Posterior vena cava (tissue), 2 donors: Measurements from ENCODE around the gene FAM228A. TPM values are rescaled to one million over a fixed set of nuclear protein-coding genes. Genes with fewer than 3 reads are reported as not detected.
"Not testable (repeated sequence)": the region's sequence is repeated elsewhere in the genome, so short reads cannot be mapped to it uniquely, and the experiment has no call there.

Experiments
- DNase-seq: peaks from one replicate; pipeline ENCODE4 v3.0.0-alpha.2; 2020; ENCODE audit warnings: low spot score
- intact Hi-C, 2 donors: fragments of 100-400 bp; cut with DNase I; formaldehyde crosslinking; loops; one replicate each; pipeline versions ENCODE4 v1.14.1 to v1.14.2; 2022 to 2023
- total RNA-seq, 2 donors: library from RNA; stranded (reverse); fragmentation: NEBNext Ultra II Directional; extraction: Animal tissue kit (Norgen Biotek cat#: 25700); gene quantifications; one replicate each; pipeline ENCODE4 v1.2.1, GENCODE V29; 2021
- donor health status: DM: yes; HTN: yes; CAD: no.
- donor health status: DM: yes; HTN: yes; CAD: no.

Gene FAM228A
- total RNA-seq, 2 donors from 2014 or later, result 1.1 to 2.2 TPM

DNA sequence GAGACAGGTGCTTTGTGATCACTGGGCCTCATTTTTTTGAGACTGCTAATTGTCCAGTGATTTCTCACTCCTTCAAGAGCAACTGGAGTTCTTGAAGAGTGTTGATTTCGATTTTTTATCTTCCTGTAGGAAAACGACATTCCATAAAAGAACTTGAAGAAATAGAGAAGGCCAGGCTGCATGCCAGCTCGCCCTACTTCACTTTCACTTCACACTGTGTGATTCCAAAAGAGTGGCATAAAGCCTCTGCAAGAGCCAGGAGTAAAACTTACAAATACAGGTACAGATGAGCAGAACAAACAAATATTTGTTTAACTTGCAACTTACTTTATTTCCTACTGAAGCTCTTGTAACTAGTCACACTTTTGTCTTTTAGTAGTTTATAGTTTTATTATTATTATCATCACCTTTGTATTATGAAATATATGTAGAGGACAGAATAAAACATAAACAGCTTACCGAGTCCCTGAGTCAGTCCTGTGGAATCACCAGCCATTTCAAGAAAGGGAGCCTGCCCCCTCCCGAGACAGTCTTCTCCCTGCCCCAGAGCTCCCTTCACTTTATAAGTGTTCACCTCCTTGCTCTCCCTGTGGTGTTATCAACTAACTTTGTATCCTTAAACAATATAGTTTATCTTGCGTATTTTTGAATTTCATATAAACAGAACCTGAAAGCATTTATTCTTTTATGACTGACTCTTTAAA, 8.7 kb downstream of the FAM228A start:
- DNase-seq, result no peak
- intact Hi-C loops, result no loop called here

DNA sequence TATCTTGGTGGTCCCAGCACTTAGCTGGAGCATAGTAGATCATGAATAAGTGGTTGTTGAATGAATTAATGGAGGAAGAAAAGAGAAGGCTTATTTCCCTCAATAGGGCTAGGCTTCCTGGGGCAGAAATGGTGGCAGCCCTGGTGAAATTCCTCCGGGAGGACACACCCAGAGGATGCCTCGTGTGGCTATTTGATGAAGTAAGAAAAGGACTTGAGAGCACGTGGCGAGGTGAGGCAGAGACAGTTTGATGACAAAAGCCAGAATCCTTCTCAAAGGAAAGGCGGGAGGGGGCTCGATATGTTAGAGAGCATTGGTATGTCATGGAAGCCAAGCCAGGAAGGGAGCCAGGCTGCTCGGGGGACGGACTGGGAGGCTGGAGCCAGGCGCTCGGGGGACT, 14.7 kb downstream of the FAM228A start:
- intact Hi-C loops, result no loop called here
- DNase-seq, result no peak

DNA sequence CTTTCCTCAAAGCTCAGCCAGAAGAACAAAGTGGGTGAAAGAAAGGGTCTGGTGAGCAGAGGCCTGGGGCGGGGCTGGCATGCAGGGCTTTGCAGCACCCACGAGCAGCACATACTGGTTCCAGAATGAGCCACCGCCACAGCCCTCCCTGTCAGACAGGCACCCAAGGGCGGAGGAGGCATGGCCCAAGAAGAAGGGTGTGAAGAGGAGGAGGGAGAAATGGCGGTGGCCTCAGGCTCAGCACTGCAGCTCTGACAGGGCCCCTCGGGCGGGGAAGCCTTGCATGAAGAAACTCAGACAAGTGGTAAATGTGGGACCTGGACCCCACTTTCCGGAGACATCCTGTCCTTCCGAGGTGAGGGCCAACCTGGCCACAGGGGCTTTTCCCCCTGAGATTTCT, 15.7 kb downstream of the FAM228A start:
- intact Hi-C loops, result no loop called here
- DNase-seq, result no peak

DNA sequence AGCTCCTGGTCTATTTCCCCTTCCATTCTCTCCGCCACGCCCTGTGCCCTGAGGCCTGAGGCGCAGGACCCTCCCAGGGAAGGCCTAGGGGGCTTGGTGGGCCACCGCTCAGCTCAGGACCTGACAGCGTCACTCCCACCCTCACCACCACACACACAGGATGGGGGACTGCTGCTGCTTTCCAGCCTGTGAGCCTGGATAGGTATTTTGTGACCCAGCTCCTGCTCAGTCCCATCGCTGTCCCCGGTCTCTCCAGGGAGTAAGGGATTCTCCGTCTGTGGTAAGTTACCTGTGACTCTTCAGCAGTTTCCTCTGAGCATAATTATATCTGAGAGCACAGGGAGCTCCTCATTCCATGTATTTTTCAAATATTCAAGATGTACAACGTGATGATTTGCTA, 16.3 kb downstream of the FAM228A start:
- no peak for DNase-seq
- intact Hi-C loops, result no loop called here

DNA sequence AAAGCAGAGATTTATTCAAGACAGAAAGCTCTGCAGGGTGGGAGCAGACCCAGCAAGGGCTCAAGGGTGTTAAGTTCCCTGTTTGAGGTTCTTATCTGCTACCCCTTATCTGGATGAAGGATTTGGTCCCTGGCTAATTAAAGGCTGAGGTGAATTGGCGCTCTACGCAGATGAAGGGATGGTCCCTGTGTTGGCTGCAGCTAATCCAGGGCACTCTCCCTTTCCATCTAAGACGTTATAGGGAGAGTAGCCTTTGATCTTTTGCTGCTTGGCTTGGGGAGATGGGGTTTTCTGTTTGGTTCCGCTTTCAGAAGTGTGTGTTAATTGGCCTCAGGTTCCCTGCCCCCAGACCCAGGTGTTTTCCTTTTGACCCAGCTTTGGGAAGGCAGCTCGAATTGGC, 17.0 kb downstream of the FAM228A start:
- intact Hi-C loops, result no loop called here
- no peak for DNase-seq

DNA sequence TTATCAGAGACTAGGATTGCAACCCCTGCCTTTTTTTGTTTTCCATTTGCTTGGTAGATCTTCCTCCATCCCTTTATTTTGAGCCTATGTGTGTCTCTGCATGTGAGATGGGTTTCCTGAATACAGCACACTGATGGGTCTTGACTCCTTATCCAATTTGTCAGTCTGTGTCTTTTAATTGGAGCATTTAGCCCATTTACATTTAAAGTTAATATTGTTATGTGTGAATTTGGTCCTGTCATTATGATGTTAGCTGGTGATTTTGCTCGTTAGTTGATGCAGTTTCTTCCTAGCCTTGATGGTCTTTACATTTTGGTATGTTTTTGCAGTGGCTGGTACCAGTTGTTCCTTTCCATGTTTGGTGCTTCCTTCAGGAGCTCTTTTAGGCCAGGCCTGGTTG, 22.4 kb downstream of the FAM228A start:
- DNase-seq, intact Hi-C loops: not testable (repeated sequence)

DNA sequence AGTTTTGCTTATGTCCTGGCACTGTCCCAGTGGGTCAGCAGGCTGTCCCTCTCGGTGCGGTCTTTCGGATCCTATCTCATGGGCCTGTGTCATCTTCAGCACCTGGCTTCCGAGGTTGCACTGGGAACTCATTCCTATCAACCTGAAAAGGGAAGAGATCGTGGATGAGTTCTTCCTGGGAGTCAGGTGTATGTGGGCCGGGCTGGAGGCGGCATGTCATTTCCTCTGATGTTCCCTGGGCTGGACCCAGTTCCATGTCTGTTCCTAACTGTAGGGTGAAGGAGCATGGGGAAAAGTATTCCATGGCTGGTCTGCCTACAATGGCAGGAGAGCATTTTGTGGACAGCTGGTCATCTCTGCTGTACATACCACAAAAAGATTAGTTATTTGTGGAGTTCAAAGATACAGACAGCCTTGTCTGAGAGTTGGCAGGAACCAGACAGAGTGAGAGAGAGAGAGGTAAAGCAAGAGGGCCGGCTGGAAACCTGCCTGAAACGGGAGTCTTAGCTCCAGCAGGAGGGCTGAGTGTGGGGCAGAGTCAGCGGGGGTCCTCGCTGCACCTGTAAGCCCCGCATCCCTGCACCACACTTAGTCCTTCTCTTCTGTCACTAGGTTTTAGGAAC, 25.2 kb downstream of the FAM228A start:
- DNase-seq, result no peak
- intact Hi-C loops, result no loop called here

DNA sequence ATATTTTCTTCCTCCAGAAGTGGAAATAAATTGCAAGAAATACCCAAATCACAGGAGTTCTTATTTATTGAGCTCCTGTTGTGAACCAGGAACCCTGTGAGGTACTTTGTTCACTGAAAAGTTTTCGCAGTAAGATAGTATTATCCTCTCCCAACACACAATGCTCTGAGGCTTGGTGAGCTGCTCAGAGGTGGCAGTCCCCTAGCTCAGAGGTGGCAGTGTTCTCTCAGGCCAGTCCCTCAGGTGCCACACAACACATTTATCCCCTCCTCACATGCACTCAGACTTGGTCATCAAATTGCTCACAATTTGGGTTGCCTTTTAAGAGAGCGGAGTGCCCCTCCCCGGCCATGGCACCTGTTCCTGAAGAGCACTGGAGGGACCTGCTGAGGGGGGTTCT, 25.9 kb downstream of the FAM228A start:
- intact Hi-C loops, result no loop called here
- no peak for DNase-seq

DNA sequence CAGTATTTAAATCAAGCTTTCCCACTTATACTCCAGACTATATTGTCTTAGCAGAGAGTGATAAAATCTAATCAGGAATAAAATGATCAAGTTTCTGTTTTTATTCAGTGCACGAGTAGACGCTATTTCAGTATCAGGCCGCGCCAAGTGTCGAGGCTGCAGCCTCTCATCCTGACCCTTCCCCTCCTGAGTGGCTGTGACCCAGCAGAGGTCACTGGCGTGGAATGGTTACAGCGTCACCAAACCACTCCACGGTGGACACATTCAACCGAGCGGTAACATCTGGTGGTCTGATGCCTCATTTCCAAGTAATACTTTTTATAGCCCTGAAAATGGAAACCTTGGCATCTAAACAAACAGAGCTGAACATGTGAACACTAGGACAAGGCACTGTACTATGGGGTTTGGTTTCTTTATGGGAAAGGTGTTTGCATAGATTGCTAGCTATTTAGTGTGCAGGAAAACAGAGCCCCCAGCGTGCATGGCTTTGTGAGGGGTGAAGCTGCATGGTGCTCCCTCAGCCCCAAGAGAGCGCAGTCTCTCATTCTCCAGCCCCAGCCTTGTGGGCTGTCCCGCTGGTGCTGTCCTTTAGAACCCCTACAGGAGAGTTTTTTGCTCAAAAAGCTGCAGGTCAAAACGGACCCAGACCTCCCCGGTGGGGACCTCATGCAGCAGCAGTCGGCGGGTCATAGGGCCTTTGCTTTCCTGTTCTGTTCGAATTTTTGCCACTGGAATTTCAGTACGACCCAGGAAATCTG, 28.4 kb downstream of the FAM228A start:
- no peak for DNase-seq
- intact Hi-C loops, result no loop called here

DNA sequence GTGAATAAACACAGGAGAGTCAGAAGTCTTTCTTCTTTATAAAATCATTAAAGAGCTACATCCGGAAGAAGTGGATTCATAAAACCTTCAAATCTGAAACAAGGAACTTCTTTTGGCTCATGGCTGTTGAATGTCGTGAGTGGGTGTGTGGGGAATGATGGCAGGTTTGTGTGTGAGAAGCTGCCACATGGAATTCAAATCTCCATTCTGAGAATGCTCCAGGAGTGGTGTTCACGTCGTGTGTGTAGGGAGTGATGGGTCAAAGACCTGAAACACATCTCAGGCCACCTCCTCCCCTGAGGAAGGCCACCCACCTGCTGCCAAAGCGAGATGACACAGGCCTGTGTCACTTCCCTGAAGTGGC, 28.9 kb downstream of the FAM228A start:
- DNase-seq, result no peak
- intact Hi-C loops, result no loop called here

DNA sequence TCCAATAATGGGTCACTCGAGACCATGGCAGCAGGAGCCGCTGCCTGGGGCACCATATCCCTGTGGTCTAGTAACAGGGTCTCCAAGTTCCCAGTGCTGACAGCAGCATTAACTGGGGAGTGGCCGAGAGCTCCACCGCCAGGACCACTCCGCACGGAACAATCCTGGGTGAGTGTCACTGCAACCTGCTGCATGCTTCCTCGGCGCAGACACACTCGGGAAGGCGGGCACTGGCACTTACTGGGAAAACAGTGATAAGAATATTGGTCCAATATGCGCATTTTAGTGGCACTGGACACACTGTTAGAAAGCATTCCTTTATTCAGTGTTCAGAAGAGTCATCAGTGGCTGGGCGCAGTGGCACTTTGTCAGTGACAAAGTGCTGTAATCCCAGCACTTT, 29.7 kb downstream of the FAM228A start:
- intact Hi-C loops, result no loop called here
- no peak for DNase-seq

DNA sequence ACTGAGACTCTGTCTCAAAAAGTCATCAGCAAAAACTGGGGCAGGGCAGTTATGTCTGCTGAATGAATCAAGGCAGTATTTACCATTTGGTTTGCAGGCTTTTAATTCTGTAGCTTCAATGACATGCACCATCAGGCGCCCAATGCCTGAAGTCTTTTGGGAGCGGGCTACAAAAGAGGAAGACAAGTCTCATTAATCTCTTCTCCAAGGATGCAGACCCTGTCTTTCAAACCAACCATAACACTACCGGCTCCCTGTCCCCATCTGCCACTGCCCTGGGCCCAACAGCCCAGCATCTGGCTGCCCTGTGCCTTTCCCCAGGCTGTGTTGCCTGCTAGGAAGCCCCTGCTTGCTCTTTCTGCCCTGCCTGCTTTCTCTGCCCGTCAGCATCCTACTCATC, 30.3 kb downstream of the FAM228A start:
- intact Hi-C loops, result no loop called here
- DNase-seq, result no peak

DNA sequence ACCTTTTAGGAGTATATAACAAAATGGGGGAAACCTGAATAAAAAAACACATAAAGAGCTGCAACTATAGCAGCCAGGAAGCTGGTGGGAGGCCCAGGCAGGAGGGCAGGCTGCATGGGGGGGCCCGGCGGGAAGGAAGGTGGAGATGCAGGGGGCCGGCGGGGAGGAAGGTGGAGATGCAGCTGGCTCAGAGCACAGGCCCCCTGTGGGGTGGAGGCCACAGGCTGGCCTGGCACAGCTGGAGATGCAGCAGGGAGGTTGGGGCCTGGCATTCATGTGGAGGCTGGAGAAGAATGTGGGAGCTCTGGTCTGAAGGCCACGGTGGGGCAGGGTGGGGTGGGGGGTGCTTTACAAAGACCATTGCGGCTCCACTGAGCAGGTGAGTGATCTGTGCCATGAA, 31.4 kb downstream of the FAM228A start:
- intact Hi-C loops, result no loop called here
- no peak for DNase-seq

DNA sequence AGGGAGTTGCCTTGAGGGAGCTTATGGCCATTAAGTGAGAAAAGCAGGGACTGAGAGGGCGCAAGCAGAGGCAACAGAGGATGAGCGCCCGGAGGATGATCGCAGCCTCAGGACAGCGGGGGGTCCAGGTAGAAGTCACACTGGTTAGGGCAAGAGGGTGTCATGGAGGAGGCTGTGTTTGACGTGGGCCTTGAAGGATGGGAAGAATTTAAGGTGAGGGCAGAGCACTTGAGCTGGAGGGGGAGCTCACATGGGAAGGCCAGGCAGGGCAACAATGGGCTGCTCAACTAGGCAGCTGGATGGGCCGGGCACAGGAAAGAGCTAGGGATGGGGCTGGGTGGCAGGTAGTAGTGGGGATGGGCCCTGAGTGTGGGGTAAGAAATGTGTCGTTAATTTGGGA, 31.9 kb downstream of the FAM228A start:
- intact Hi-C loops, result no loop called here
- no peak for DNase-seq

DNA sequence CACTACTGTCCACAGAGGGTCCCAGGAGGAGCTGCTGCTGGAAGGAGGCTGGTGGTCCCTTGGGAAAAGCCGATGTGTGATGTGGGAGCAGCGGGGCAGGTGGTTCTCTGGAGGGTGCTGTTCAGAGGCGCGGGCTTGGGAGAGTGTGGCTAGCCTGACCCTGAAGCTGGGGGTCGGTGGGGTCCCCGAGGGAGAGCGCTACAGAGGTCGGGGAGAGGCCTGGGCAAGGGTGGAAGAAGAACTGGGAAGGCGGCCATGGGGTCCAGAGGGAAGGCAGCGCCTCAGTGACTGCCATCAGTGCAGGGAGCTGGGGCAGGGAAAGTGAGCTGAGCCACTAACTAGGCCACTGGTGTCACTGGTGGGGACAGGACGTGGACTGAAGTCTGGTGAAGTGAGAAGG, 32.5 kb downstream of the FAM228A start:
- intact Hi-C loops, result no loop called here
- no peak for DNase-seq

DNA sequence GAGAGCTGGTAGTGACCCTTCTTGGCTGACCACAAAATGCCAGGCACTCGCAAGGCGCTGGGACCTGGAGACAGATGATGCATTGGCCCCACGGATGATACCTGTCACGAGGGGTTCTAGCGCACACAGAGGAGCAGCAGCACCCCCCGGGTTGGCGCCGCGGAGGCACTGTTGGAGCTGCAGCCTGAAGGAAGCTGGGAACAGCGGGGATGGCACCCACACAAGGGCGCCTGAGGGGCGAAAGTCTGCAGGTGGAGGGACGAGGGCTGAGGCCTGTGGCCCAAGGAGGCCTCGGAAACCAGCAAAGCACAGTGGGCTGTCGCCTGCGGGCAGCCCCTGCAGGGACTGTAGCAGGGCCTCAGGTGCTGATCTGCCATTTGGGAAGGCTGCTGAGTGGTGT, 33.6 kb downstream of the FAM228A start:
- intact Hi-C loops, result no loop called here
- no peak for DNase-seq

DNA sequence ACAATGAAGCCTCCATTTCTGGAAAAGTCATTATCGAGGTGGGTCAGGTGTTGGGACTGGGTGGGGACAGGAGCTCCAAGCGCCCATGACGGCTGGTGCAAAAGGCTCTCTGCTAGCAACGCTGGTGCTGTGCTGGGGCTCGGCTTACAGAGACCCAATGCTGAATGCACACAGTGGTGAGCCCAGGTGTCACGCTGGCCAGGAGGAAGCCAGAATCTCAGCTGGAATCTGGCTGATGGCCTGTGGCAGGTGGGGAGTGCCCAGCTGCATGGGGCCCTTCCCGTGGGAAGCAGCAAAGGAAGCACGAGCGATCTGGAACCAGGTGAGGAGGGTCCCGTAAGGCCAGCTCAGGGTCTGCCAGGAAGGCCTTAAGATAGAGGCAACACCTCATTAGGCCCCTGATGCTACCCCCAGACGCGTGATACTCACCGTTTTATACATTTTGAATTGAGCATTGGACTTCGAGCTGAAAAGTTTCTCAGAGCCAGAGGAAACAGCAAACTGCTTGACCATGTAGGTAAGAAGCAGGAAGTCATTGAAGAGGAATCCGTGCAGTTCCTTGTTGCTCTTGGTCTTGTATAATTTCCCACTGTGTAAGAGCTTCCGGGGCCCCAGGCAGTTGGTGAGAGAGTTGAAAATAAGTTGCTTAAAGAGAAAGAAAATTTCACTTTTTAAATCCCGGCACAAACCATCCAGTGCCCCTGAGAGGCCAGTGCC, 34.7 kb downstream of the FAM228A start:
- intact Hi-C loops, result no loop called here
- no peak for DNase-seq

DNA sequence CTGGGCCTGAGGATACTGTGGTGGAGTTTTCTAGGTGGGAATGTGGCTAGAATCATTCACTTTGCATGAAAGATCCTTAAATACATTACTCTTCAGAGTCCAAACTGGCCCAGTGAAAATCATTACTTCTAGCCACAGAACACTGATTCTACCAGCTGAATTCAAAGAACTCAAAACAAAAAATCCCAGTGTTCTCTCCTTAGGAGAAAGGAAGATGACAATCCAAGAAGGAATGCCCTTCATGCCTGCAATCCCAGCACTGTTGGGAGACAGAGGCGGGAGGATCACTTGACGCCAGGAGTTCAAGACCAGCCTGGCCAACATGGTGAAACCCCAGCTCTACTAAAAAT, 35.2 kb downstream of the FAM228A start:
- intact Hi-C loops, result no loop called here
- no peak for DNase-seq

DNA sequence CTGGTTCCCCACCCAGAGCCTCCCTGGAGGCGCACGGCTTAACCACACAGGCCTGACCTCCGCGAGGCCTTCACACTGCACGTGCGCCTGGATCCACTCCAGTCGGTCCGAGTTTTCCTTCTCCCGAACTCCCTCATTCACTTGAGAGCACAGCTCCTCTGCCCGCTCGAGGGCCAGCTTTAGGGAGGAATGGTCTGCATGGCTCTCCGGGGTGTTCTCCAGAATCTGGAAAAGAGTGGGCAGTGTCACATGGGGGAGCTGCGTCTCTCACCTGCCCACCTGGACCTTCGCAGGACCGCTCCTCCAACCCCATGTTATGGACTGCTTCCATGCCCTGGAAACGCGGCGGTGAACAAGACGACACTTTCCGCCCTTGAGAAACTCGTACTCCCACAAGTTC, 35.9 kb downstream of the FAM228A start:
- no peak for DNase-seq

DNA sequence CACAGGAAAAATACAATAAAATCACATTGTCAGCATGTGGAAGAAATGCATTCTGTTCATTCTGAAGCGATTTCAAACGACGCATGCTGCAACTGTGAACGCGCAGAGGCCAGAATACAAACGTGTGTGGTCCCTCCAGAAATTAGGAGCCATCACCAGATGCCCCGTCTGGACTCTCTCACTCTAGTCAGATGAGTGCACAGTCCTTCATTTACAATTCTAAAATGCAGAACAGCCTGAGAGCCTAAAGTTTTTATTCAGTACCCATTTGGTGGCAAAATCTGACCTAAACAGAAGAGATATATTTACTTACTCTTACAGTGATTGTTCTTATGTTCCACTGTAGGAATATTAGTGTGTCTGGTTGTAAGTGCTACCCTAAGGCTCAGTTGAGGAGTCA, 36.6 kb downstream of the FAM228A start:
- intact Hi-C loops, result no loop called here
- no peak for DNase-seq

More for the DNA sequence above, 35.9 kb downstream of the FAM228A start:
- intact Hi-C loops, result no loop called here
